ENCODE data around the gene MAP2K3.

Gene MAP2K3

GRCh38 chr17:21358682-21359482 is 74.4 kb downstream of the MAP2K3 start:
- peaks cover 53% of the 10 kb centered on the region for H3K4me1 ChIP-seq (ENCODE audit: insufficient read depth, low read length)
- H3K27me3 ChIP-seq (ENCODE audit: insufficient read depth, low read length): no peaks in the 10 kb centered on the region
- H2AFZ ChIP-seq (ENCODE audit: low read depth, low read length): no peak overlapping the region
- H3K9me3 ChIP-seq (ENCODE audit: low read length): no peaks in the 10 kb centered on the region
- H3K36me3 ChIP-seq (ENCODE audit: insufficient read depth, low read length): no peaks in the 10 kb centered on the region
- no peak overlapping the region for H3K4me3 ChIP-seq (ENCODE audit: low read length)

DNA sequence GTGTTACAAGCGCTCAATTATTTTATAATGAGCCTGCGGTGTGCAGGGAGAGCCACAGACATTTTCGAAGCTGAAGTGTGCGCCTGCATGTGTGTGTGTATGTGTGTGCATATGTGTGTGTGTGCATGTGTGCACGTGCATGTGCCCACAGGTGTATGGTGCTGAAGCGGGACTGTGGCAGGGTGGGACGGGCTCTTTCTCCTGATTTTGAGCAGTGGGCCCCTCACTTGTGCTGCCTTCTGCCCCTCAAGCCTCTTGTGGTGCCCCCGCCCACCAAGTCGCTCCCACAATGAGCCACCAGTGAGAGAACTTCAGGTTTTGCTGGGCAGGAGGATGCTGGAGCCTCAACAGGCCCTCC is 75.0 kb downstream of the MAP2K3 start:
- H2AFZ ChIP-seq (ENCODE audit: low read depth, low read length): no peak overlapping the region
- no peaks in the 10 kb centered on the region for H3K9me3 ChIP-seq (ENCODE audit: low read length)
- no peaks in the 10 kb centered on the region for H3K36me3 ChIP-seq (ENCODE audit: insufficient read depth, low read length)
- no peaks in the 10 kb centered on the region for H3K27me3 ChIP-seq (ENCODE audit: insufficient read depth, low read length)
- peaks cover 50% of the 10 kb centered on the region for H3K4me1 ChIP-seq (ENCODE audit: insufficient read depth, low read length)
- no peak overlapping the region for H3K4me3 ChIP-seq (ENCODE audit: low read length)

DNA sequence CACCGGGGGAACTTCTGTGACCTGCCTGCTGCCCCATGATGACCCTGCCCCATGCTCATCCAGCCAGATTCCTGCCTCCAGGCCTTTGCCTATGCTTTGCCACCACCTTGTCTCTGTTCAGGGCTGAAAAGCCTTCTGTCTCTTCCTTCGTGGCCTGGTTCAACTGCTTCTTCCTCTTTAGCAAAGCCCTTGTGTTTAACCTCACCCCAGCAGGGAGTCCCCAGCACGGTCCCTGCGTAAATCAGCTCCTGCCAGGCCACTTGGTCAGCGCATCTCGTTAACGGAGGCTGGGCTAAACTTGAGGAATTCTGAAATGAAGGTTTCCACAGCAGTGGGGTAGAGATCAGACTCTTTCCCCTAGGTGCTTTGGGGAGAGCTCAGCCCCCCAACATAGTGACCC is 75.5 kb downstream of the MAP2K3 start:
- H3K4me3 ChIP-seq (ENCODE audit: low read length): no peak overlapping the region
- H3K36me3 ChIP-seq (ENCODE audit: insufficient read depth, low read length): no peaks in the 10 kb centered on the region
- H3K9me3 ChIP-seq (ENCODE audit: low read length): no peaks in the 10 kb centered on the region
- H3K4me1 ChIP-seq (ENCODE audit: insufficient read depth, low read length): peaks cover 45% of the 10 kb centered on the region
- no peak overlapping the region for H2AFZ ChIP-seq (ENCODE audit: low read depth, low read length)
- no peaks in the 10 kb centered on the region for H3K27me3 ChIP-seq (ENCODE audit: insufficient read depth, low read length)

DNA sequence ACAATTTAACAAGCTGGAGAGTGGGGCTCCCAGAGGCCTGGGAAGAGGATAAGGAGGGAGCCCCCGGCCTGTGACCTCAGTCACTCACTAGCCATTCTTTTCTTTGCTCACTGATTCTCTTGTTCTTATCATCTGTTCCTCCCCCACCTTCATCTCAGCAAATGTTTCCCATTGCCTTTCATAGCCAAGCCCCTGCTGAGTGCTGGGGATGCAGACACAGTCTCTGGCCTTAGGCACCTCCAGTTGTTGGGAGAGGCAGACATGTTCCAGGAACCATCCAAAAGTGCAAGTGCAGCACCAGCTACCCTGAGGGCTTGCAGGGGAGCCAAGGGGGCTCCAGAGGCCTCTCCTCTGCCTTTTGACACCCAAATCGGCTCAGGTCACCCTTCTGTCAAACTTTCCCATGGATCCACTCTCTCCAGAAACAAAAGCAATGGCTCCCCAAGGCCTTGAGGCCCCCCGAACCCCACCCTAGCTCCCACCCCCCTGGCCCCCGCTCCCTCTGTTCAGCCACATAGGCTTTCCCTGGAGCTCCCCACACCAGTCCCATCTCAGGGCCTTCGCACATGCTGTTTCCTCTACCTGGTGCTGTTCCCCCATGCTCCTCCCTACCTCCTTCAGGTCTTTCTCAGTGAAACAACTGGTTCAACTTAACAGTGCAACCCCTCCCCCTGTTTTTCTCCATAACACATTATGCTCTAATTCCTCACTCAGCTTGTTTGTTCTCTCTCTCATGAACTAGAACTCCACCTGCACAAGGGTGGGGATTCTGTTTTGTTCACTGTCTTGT is 76.7 kb downstream of the MAP2K3 start:
- Histone ChIP-seq H2AFZ (ENCODE audit: low read depth, low read length) (no peak overlapping the region), H3K4me3 (ENCODE audit: low read length) (no peak overlapping the region), H3K27me3 (ENCODE audit: insufficient read depth, low read length) (no peaks in the 10 kb centered on the region), H3K4me1 (ENCODE audit: insufficient read depth, low read length) (peaks cover 40% of the 10 kb centered on the region), H3K9me3 (ENCODE audit: low read length) (no peaks in the 10 kb centered on the region), H3K36me3 (ENCODE audit: insufficient read depth, low read length) (no peaks in the 10 kb centered on the region)

DNA sequence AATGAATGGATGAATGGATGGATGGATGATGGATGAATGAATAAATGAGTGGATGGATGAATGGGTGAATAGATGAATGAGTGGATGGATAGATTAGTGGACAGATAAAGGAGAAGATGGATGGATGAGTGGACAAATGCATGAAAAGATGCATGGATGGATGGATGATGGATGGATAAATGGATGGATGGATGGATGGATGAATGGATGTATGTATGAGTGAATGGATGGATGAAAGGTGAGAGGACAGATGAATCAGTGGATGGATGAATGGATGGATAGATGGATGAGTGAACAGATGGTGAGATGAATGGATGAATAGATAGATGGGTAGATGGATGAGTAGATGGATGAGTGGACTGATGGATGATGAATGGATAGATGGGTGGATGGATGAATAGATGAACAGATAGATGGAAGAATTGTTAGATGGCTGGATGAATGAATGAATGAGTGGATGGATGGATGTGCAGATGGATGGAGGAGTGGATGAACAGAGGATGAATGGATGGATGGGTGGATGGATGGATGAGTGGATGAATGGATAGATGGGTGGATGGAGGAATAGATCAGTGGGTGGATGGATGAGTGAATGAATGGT is 77.9 kb downstream of the MAP2K3 start:
- Histone ChIP-seq H3K36me3 (ENCODE audit: insufficient read depth, low read length) (no peaks in the 10 kb centered on the region), H3K4me1 (ENCODE audit: insufficient read depth, low read length) (peaks cover 32% of the 10 kb centered on the region), H3K4me3 (ENCODE audit: low read length) (no peak overlapping the region), H3K27me3 (ENCODE audit: insufficient read depth, low read length) (no peaks in the 10 kb centered on the region), H3K9me3 (ENCODE audit: low read length) (no peaks in the 10 kb centered on the region), H2AFZ (ENCODE audit: low read depth, low read length) (no peak overlapping the region)

GRCh38 chr17:21363776-21364642 is 79.5 kb downstream of the MAP2K3 start:
- H3K27me3 ChIP-seq (ENCODE audit: insufficient read depth, low read length): no peaks in the 10 kb centered on the region
- H3K4me3 ChIP-seq (ENCODE audit: low read length): no peak overlapping the region
- H3K4me1 ChIP-seq (ENCODE audit: insufficient read depth, low read length): peaks cover 21% of the 10 kb centered on the region
- no peak overlapping the region for H2AFZ ChIP-seq (ENCODE audit: low read depth, low read length)
- no peaks in the 10 kb centered on the region for H3K36me3 ChIP-seq (ENCODE audit: insufficient read depth, low read length)
- H3K9me3 ChIP-seq (ENCODE audit: low read length): no peaks in the 10 kb centered on the region

All from neuron (in vitro differentiated cells).